ENCODE data around the gene ATP6V1G3.
A peak's percentile ranks its signal among the peaks of the same experiment; 100 is the strongest.
"Not testable (repeated sequence)": the region's sequence is repeated elsewhere in the genome, so short reads cannot be mapped to it uniquely, and the experiment has no call there.

Gene ATP6V1G3

DNA sequence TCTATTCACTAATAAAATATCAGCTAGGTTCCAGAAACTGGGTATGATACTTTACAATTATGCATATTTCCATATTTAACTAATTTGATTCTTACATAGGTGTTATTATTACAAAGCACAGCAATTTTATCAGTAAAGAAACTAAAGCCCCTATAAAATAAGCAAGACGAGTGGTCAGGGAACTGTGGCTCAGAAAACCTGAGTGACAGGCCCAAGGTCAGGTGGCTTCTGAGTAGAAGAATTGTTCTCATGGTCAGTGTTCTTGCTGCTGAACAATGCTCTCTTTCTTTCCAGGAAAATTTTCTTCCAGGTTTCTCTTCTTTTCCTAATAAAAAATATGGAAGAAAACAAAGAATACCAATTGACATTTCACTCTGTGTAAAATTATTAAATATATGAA, 2.2 kb upstream of the ATP6V1G3 start:
- DNase-seq (ENCODE audit: low spot score): no peak

DNA sequence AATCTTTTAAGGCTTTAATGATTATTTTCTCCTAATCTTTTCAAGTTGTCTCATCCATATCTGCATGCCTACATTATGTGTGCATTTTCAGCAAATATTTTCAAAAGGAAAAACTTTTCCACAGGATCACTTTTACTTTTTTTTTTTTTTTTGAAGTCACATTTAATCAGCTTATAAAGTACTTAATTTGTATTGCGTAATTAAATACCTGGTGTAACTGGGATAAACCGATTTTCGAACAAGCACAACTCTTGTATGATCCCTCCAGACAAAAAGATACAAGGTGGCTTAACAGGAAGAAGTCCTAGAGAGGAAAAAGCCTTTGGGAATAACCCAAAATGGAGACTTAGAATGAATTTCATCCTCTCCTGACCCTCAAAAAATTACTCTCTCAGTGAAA, 1.3 kb upstream of the ATP6V1G3 start:
- no peak for DNase-seq (ENCODE audit: low spot score)

DNA sequence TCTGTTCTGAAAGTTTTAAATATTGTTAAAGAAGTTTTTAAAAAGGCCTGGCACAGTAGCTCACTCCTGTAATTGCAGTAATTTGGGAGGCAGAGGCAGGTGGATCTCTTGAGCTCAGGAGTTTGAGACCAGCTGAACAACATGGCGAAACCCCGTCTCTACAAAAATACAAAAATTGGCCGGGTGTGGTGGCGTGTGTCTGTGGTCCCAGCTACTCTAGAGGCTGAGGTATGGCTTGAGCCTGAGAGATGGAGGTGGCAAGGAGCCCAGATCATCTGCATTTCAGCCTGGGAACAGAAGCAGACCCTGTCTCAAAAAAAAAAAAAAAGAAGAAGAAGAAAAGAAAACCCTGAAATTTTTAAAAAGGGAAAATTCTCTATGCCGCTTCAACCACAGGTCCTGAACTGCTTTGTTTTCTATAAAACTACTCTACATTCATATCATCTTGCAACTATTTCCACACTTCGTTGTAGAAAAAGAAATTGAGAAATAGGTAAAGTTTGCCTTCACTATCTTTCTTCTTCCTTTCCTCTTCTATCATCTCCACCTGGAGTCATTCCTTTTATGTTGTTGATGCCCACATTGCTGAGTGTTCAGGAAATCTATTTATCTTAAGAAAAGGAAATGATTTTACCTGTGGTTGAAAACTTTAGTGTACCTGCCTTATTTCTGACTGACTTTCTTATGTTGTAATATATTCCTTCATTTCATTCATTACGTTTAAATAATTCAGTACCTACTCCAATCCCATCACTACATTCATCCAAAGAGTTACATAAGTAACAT, 1.7 kb downstream of the ATP6V1G3 start:
- no peak for DNase-seq (ENCODE audit: low spot score)

- DNase-seq (ENCODE audit: low spot score): no peak
These were observed 4.8 kb downstream of the ATP6V1G3 start for GRCh38 chr1:198535631-198536030.

DNA sequence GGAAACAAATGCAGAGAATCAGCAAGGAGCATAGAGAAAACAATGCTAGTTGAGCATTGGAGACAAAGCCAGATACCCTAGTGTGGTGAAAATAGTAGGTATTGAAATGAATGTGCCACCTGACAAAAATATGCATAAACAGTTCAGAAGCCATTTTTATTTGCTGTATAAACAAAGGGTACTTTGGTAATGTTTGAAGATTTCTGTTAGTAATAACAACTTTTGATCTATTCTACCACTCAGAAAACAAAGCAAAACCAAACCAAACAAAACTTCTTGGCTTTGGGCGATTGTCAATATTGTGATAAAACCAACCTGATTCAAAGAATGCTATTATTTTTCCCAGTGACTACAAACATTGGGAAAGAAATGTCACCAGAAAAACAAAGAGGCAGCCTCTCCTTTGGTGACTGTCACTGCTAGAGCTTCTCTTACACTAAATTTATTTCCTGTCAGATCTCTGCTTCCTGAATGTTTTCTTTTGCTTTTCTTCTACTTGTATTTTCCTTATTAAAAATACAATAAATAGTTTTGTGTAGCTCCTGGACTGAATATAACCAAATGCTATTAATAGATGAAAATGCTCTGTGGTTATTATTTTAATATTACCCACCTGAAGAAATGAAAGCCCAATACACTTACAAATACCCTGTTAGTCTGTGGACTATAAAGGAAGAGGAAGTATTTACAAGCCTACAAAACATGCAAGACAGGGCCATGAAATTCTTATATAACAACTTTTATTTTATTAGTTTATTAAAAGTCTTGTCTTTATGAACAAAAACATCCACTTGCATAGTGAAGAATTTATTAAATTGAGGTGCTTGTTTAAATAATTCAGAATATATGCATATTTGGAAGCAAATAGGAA, 5.7 kb downstream of the ATP6V1G3 start:
- no peak for DNase-seq (ENCODE audit: low spot score)

GRCh38 chr1:198531891-198532290, 8.6 kb downstream of the ATP6V1G3 start:
- DNase-seq (ENCODE audit: low spot score): no peak

DNA sequence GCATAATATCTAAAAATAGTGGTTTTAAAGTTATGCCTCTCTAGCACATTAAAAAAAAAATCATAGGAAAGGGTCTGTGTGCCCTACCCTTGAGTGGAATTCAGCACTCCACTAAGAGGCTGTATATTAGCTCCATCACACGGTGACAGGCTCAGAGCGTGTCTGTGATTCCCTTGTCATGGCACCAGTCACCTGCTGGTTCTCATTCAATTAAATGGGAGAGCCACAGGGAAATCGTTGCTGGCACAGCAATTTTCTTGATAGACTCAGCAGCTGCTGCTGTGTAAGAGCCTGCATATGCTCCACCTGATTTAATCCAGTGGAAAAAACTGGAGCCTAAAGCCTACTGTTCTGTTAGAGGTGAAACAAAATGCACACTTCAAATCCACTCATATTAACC, 9.5 kb downstream of the ATP6V1G3 start:
- no peak for DNase-seq (ENCODE audit: low spot score)

GRCh38 chr1:198529414-198529813, 11.1 kb downstream of the ATP6V1G3 start:
- DNase-seq (ENCODE audit: low spot score): peak; percentile 60

DNA sequence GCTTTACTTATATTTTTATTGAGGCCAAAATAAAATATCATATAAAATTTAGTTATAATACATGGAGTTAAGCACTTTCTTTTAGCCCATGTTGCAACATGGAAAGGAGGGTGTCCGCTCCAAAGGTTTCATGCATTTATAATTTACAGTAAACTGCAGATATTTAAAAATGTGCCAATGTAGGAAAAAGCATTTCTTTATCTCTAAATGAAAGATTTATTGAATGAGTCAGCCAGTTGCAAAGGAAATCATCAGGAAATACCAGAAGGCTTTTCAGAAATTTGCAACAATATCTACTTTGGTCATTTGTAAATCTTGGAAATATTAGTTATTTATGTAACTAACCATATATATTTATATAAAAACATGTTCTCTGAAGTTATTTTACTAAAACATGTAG, 12.1 kb downstream of the ATP6V1G3 start:
- peak; percentile 11 for DNase-seq (ENCODE audit: low spot score)

DNA sequence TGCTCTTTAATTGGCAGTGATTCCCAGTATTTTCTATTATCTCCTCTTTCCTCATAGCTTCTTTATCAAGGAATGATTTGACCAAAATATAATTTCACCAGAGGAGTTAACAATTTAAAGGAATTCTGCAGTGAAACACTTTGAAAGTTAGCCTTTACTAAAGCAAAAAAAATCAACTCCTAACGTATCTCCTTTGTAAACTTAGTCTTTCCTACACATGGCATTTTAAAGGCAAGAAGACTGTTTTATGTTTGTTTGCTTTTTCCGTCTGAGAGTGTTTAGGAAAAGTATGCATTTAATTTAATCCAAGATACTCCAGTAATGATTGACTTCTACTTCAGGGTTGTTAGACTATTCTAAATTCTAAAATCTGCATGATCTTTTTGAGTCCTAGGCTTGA, 15.9 kb downstream of the ATP6V1G3 start:
- DNase-seq (ENCODE audit: low spot score): no peak

DNA sequence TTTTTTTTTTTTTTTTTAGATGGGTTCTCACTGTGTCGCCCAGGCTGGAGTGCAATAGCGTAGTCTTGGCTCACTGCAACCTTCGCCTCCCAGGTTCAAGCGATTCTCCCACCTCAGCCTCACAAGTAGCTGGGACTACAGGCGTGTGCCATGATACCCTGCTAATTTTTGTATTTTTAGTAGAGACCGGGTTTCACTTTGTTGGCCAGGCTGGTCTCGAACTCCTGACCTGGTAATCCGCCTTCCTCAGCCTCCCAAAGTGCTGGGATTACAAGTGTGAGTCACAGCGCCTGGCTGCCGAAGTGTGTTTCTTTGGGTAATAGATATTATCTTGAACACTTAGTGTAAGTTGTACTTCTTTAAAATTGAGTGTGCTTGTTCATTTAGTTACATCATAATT, 16.4 kb downstream of the ATP6V1G3 start:
- DNase-seq (ENCODE audit: low spot score): not testable (repeated sequence)

DNA sequence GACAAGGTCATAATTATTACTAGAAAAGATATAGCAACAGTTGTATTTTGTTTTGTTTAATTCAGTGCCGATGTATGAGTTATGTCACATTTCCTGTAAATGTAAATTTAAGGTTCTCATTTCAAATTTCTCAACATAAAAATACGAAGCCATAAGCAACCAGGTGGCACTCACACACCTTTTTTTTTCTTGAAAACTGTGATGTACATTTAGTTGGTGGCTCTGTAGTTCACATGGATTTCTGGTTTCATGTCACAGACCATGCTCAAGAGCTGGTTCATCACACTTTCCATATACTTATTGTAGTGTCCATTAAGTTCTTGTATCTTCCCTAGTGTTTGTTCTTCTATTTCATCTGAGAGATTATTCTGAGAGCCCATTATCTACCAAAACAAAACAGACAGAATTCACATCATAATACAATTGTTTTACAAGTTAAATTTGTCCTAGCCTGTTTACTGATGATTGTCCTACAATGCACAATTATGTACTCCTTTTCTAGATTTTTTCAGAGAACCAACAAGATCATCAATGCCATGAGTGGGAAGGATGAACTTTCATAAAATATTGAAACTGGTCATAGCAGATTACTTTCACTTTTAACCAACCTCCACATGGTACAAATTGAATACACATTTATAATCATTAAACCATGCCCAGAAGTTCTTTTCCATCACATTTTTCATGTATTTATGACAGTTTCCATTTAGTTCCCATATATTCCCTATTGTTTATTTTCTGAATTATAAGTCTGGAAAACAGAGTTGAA, 17.1 kb downstream of the ATP6V1G3 start:
- no peak for DNase-seq (ENCODE audit: low spot score)

DNA sequence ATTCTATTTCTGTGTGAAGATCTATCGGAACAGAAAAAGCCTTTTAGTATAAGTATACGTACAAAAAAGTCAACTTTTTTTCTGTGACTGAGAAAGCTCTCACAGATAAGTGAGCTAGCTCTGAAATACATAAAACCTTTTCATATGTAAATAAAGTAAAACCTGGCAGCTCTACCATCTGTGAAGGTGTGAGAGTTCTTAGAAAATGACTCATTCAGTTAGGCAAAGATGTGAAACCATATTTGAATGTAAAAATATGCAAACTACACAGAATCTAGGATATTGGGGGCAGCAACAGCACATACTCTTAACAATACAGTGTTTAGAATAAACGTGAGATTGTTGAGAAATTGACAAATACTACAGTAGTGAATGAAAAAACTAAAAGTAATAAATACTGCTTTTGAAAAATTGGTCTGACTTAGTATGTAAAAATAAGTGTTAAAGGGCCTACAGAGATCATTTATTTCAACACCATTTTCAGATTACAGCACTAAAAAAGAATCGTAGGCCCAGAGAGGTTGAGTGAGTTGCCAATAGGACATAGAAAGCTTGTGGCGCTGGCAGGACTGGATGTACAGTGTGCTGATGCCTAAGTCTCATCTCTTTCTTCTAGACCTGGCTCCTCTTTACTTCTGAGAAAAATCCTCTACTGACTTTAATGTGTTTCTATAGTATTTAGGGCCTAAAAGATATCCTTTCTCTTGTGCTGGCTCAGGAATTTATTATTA, 19.8 kb downstream of the ATP6V1G3 start:
- DNase-seq (ENCODE audit: low spot score): no peak

DNA sequence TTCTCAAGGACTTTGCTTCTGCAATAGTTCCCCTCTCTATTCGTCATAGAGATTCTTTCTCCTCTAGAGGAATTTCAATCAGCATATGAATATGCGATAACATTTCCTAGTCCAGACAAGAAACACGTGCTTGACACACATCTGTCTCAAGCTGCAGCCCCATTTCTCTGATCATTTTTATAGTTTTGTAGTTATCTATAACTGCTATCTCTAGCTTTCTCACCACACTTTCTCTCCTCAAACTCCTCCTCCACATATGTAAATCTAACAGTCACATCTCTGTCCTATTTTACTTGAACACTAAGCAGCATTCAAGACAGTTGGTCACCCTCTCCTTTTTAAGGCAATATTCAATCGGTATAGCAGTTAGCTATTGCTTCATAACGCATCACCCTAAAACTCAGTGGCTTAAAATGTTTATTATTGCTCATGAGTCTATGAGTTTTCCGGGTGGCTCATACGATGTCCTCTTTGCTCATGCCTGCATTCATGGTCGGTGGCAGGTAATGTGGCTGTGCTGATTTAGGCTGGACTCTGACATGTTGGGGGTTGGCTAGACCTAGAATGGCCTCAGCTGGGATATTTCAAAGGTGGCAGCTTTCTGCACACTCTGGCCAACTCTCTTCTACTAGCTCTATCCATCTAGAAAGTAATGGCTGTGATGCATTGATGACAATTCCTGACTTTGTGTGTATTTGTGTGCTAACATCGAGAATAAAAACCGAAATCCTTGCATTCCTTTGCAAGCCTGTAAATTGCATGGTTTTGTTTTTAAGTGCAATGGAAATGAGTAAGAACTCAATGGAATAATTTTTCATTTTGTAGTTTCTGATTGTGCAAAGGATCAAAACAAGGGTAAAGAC, 20.6 kb downstream of the ATP6V1G3 start:
- DNase-seq (ENCODE audit: low spot score): no peak

- DNase-seq (ENCODE audit: low spot score): no peak
These were observed 22.8 kb downstream of the ATP6V1G3 start for GRCh38 chr1:198517623-198518199.

DNA sequence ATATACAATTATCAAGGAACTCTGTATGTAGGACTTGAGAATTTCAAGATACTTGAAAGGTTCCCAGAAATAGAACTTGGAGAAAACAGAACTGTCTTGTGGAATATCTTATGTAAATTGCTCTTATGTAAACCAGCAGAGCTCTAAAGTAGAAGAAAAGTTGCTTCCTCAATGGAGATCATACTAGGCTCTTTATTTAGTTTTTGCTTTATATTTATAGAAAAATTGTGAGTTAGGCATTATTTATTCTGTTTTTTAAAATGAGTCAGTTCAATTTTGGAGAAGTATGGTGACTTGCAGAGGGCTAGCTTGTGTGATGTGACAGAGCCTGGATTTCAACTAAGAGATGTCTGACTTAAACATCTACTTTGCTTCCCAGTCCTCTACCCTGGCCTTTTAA, 40.4 kb downstream of the ATP6V1G3 start:
- no peak for DNase-seq (ENCODE audit: low spot score)

GRCh38 chr1:198499588-198499987, 40.9 kb downstream of the ATP6V1G3 start:
- DNase-seq (ENCODE audit: low spot score): peak; percentile 45

- no peak for DNase-seq (ENCODE audit: low spot score)
These were observed 41.6 kb downstream of the ATP6V1G3 start for GRCh38 chr1:198498881-198499280.

DNA sequence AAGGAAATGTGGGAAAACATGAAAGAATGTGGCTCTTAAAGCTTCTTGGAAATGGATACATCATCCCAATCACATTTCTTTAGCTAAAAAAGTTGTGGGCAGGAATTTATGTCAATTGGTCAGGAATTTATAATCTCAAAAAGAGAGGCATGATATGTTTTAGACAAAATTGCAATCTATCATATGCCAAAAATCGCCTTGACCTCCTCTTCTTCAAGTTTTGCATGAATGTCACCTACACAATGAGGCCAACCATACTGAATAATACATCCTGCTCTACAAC, 42.4 kb downstream of the ATP6V1G3 start:
- no peak for DNase-seq (ENCODE audit: low spot score)

GRCh38 chr1:198497326-198498102, 43.0 kb downstream of the ATP6V1G3 start:
- DNase-seq (ENCODE audit: low spot score): no peak

Data from AG08395 (cell line).